B cell (primary cell): ENCODE measurements around the gene SCARF1.

Experiments
- EZH2 ChIP-seq: IDR thresholded peaks from 2 replicates; pipeline ENCODE4 v1.6.1; 2012; ENCODE audit warnings: borderline replicate concordance, low read depth, mild to moderate bottlenecking, moderate library complexity, low read length; ENCODE audit not compliant: insufficient read depth, poor library complexity, severe bottlenecking
- TF ChIP-seq, protein P1 (sequence below): fragments of 200-600 bp; IDR thresholded peaks from one replicate; pipeline ENCODE4 v1.8.0; 2022; ENCODE audit warnings: antibody characterized with exemption, mild to moderate bottlenecking

DNA sequence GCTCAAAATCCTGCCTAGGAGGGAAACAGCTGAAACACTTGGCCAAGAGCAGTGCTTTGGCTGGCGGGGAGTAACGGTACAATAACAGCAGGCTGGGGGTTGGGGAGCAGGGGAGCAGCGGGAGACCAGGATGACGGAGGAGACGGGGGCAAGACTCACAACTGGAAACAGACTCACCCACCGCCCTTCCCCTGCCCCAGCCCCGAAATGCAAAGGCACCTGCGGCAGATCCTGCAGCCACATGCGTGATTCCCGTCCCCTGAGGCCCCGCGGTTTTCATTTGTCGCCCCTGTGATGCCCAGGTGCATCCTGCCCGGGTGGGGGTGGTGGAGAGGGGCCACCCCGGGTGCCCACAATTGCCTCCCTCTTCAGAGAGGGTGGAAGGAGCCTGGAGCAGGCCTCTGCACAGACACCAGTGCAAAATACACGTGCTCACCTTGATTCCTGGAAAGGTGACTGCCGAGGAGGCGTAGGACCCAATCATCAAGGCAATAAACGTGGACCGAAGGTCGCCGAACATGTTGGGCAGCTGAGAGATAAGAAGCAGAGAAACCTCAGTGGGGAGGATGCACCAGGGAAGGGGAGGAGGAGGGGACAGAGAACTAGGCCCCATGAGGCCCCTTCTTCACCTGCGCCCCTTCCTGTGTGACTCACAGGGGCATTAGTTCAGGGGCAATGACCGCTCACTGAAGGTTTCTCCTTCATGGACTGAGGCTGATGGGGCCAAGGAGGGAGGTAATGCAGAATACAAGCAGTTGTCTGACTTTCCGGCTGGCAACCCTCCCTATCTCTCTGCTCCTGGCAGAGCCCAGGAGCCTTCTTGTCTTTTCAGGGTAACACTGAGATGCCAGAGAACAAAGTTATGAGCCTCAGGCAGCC is 52.5 kb downstream of the SCARF1 start:
- TF ChIP-seq, protein P1, sequence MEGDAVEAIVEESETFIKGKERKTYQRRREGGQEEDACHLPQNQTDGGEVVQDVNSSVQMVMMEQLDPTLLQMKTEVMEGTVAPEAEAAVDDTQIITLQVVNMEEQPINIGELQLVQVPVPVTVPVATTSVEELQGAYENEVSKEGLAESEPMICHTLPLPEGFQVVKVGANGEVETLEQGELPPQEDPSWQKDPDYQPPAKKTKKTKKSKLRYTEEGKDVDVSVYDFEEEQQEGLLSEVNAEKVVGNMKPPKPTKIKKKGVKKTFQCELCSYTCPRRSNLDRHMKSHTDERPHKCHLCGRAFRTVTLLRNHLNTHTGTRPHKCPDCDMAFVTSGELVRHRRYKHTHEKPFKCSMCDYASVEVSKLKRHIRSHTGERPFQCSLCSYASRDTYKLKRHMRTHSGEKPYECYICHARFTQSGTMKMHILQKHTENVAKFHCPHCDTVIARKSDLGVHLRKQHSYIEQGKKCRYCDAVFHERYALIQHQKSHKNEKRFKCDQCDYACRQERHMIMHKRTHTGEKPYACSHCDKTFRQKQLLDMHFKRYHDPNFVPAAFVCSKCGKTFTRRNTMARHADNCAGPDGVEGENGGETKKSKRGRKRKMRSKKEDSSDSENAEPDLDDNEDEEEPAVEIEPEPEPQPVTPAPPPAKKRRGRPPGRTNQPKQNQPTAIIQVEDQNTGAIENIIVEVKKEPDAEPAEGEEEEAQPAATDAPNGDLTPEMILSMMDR = no peak
- no peak for TF ChIP-seq EZH2
